HG03565 (cell line): ENCODE measurements around the gene NDUFAF3.

Experiments used
- ATAC-seq: cut with Tn5 transposase; IDR thresholded peaks from one replicate; pipeline ENCODE4 v1.9.1; 2021; ENCODE audit warnings: mild to moderate bottlenecking, moderate library complexity; ENCODE audit not compliant: unreplicated experiment

Gene NDUFAF3

DNA sequence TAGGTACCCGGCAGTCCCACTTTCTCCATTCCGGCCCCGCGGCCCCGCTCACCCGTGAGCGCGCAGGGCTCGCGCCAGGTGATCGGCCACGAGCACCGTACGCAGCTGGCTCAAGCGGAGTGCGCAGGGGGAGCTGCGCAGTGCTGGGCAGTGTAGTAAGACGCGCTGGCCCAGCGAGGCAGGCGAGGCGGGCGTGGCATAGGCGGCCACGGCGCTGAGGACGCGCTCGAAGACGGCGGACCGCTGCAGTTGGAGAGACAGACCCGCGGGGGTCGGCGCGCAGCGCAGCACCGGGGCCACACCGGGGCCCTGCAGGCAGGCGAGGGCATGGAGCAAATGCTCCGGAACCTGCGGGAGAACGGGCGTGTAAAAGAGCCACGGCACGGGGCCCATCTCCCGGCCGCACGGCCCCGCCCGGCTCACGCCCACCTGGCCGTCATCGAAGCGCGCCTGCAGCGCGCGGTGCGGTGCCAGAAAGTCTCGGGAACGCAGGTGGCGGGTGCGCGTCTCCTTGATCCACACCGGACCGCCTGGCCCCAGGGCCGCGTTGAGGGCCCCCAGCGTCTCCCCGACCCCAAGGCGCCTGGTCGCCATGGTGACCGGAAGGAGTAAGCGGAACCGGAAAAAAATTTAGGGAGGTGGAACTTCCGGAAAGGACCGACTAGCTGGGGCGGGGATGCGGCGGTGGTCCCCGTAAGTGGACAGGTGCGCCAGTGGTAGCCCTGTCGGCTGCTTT is 3.8 kb upstream of the NDUFAF3 start, which contains the start of gene DALRD3:
Gene DALRD3, minus strand, starts transcription at position 610 of the 736 bp plus-strand sequence. Its CDS starts 16 bp downstream, at position 594.
- no peak for ATAC-seq

DNA sequence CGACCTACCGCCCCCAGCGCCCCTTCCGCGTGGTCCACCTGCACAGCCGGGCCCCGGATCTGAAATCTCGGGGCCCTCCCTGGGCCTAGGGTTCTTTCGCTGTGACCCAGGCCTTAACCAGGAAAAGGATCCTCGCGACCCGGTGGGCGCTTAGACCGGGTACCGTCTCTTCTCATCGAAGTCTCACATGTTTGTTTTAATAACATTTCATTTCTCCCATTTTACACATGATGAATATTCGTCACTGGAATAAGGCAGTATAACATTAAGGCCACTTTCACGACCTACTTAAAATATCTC is 3.3 kb upstream of the NDUFAF3 start:
- ATAC-seq = no peak

- ATAC-seq = no peak
These were observed 2.0 kb upstream of the NDUFAF3 start for GRCh38 chr3:49019941-49020329.

DNA sequence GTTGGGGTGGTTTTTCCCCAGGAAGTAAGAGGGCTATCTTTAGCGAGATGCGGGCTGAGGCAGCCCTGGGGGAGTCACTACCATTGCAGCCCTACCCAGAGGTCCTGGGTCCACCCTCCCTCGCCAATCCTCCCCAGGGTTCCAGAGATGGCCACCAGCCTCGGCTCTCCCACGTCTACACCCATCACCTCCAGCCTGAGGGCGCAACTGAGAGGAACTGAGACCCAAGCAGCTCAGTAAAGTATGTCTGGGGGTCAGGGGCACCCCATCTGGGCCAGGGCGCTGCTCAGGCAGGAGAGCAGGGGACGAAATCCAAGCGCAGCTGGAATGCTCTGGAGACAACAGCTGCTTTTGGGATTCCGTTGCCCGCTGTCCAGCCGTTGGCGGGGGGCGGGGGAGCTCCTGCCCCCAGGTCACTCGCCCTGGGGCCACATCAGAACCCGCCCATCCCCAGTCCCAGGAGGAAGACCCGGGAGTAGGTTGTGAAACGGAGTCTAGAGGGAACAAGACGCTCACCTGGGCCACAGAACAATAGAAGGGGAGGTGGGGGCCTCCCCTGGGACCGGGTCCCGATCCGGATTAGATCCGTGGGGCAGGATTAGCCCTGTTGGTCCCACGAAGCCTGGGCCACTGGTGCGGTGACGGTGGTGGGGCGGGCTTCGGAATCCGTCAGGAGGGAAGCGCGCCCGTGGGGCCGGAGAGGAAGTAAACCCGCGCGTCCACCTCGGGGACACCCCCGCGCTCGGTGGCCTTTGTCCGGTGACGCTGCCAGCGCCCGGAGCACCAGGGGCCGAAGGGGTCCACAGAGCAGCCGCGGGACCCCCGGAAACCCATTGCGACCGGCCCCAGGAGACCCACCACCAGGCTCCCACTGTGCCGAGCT is 1.4 kb upstream of the NDUFAF3 start:
- no peak for ATAC-seq

DNA sequence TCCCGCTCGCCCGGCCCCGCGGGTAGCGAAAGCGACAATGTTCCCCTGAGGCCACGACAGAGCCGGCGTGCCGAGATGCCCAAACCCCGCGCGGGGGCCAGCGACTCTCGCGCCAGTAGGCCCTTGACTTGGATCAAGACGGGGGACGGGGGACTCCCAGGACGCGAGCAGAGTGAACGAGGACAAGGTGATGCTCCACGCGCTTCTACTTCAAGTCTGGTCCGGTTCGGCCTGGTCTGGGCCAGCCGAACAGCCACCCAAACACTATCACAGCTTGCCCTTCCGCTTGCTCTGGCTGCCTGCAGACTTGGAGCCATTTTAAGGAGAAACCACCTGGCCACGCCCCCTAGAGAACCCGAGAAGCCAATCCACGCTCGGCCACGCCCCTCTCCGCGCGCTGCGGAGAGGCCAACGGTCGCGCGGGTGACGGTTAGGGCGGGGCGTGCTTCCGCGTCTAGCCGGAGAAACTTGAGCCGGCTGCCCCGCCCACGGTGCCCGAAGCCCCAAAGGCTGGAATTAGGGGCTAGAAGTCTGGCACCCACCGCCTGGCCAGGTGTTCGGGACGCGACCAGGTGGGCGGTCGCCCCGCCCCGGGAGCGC is 608 bp upstream of the NDUFAF3 start:
- ATAC-seq = peak; percentile 34

DNA sequence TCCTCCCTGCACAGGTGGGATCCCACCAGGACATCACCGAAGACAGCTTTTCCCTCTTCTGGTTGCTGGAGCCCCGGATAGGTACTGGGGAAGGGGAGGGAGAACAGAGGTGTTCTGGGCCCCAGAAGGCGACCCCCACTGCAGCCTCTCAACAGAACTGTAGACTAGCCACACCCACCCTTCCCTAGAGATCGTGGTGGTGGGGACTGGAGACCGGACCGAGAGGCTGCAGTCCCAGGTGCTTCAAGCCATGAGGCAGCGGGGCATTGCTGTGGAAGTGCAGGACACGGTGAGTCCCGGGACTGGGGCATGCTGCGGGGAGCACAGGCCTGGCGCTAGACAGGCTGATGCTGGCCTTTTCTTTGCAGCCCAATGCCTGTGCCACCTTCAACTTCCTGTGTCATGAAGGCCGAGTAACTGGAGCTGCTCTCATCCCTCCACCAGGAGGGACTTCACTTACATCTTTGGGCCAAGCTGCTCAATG is 809 bp downstream of the NDUFAF3 start:
- no peak for ATAC-seq

- no peak for ATAC-seq
These were observed 1.9 kb downstream of the NDUFAF3 start for GRCh38 chr3:49023775-49024174.

GRCh38 chr3:49024449-49024848 is 2.5 kb downstream of the NDUFAF3 start:
- no peak for ATAC-seq

GRCh38 chr3:49025005-49025792 is 3.3 kb downstream of the NDUFAF3 start:
- no peak for ATAC-seq

DNA sequence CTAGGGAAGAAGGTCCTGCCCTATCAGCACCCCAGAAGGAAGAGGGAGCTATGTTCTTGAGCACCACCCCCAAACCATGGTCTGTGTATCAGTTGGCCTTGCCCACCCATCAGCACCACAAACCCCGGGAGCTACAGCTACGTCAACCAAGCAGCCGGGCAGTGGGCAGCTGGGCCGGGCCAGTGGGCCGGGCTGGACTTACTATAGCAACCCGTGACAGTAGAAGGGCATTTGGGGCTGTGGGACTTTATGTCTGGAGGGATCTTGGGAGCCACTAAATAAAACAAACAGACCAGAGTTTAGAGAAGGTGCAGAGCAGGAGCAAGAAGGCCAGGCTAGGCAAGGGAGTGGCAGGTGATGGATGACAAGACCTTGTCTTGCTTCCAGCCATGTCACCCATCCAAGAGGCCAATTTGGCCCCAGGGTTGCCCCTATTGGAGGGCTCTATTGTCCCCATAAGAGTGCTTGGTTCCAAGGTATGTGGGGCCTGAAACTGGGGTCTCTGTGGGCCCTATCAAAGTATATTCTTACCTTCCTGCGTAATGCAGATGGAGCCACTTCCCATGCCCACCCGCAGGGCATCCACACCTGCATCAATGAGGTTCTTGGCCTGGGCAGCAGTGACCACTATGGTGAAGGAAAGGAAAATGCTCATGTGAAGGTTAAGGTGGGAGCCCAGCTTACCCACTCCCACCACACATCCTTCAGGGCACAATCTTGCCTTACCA is 4.0 kb downstream of the NDUFAF3 start:
- no peak for ATAC-seq

DNA sequence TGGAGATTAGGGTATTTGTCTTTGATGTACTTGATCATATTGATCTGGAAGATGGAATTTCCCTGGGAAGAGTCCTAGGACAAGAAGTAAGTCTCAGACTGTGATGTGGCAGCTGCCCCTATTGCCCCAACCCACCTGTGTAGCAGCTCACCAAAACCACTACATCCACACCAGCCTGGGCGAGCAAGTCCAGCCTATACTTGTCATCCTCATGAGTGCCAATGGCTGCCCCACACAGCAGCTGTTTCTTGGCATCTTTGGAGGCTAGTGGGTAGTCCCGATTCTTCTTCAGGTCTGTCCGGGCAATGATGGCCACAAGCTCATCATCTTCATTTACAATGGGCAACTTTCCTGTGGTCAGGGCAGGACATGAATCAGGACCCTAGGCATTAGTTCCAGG is 4.6 kb downstream of the NDUFAF3 start:
- no peak for ATAC-seq

DNA sequence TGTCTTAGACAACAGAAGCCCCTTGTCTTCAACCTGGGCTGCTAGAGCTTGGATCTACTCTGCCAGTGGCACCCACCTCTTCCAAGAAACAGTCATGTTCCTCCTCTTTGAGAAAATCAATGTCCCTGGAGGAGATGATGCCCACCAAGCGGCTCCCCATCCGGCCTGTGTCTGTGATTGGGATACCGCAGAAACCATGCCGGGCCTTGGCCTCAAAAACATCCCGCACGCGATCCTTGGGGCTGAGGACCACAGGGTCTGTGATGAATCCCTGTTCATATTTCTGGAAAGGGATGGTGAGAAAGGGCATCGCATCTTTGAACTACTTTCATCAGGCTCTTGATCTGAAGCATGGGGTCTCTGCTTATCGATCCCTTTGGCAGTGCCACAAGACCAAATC is 5.7 kb downstream of the NDUFAF3 start:
- ATAC-seq = no peak

DNA sequence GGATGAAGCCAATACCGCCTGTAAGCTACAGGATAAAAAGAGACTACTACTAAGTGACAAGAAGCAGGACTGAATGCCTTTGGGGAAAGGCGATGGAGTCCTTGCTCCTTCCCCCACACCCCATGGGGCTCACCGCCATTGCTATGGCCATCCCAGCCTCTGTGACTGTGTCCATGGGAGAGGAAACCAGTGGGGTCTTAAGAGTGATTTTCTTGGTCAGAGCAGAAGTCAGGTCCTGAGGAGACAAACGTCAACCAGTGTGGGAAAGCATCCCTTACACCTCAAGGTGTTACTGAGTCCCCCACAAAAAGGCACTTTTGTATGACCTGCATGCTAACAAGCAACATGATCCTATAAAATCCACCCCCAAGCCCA is 6.4 kb downstream of the NDUFAF3 start:
- ATAC-seq = no peak

- peak; percentile 88 for ATAC-seq
These were observed 7.0 kb downstream of the NDUFAF3 start, which contains the start of gene IMPDH2 for GRCh38 chr3:49028673-49029562. Gene IMPDH2 (minus strand): TSS chr3:49029398. CDS start chr3:49029350, 48 bp downstream.

- ATAC-seq = no peak
These were observed 7.6 kb downstream of the NDUFAF3 start for GRCh38 chr3:49029563-49029884.

DNA sequence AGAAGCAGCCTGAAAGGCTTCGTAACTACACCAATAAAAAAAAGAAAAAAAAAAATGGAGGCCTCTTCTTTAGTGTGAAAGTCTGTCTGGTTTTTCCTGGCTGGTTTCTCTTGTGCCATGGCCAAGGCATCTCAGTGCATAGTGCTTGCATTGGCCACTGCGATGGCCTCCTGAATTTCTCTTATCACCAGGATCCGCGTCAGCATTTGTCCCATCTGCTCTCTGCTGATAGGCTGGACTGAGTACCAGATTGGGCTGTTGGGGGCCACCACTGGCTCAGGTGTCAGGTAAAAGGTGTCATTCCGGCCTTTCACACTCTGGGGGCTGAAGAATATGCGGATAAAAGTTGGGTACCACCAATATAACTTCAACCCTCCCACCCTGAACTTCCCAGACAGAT is 8.4 kb downstream of the NDUFAF3 start:
- ATAC-seq = no peak

- ATAC-seq = no peak
These were observed 10.9 kb downstream of the NDUFAF3 start for GRCh38 chr3:49032646-49033304.

- no peak for ATAC-seq
These were observed 12.7 kb downstream of the NDUFAF3 start for GRCh38 chr3:49034650-49035049.

DNA sequence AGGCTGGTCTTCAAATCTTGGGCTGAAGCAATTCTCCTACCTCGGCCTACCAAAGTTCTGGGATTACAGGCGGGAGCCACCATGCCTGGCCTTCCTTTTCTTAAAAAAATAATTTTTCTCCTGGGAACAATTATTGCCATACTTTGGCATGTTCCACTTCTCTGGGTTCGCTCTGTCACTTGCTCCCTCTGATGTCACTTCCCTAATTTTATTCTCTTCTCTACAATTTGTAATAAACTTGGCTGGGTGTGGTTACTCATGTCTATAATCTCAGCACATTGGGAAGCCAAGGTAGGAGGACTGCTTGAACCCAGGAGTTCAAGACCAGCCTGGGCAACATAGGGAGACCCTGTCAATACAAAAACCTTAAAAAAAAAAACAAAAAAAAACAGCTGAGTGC is 13.4 kb downstream of the NDUFAF3 start:
- ATAC-seq = no peak
